SK-N-SH (cell line): ENCODE measurements around the gene ERLEC1. TPM values are rescaled to one million over a fixed set of nuclear protein-coding genes. Genes with fewer than 3 reads are reported as not detected.

ENCODE experiments used
- CTCF ChIA-PET: fragments of 300-600, 350-600 bp; formaldehyde crosslinking; extraction: SDS; loops from one replicate; lab custom pipeline; 2021; lab: Yijun Ruan, JAX
- POLR2A ChIA-PET: fragments of 350-600 bp; sonication (Branson Sonifier 250); formaldehyde crosslinking; extraction: SDS; loops from one replicate; lab custom pipeline; 2020; ENCODE audit warnings: antibody characterized with exemption, inconsistent platforms; lab: Yijun Ruan, JAX
- DNase-seq: peaks from one replicate; pipeline ENCODE4 v3.0.0; 2012
- H2AFZ ChIP-seq: fragments of 200-600 bp; sonication (generic); 2 replicates; pipeline ENCODE4 v1.8.1; 2016; ENCODE audit warnings: antibody characterized with exemption, mild to moderate bottlenecking, low read depth
- H3F3A ChIP-seq: fragments of 200-600 bp; sonication (generic); replicated peaks from 2 replicates; pipeline ENCODE3; 2016; ENCODE audit warnings: antibody characterized with exemption, mild to moderate bottlenecking; ENCODE audit not compliant: insufficient read depth
- H3K27ac ChIP-seq, 2 experiments: fragments of 200-500 bp in 1 of 2; fragments of 200-600 bp in 1 of 2; sonication (Bioruptor generic) in 1 of 2; sonication (generic), shearing (Covaris generic) in 1 of 2; 2 replicates each; pipeline versions ENCODE4 v1.5.1 to v1.6.1; 2014 to 2016; ENCODE audit warnings: low read depth in 2 of 2, inconsistent platforms in 1 of 2, low read length in 1 of 2, mild to moderate bottlenecking in 1 of 2, mixed read lengths in 1 of 2
- H3K27me3 ChIP-seq: fragments of 200-600 bp; sonication (generic), shearing (Covaris generic); 2 replicates; pipeline ENCODE4 v1.6.1; 2016; ENCODE audit warnings: mixed run types; ENCODE audit not compliant: insufficient read depth
- H3K36me3 ChIP-seq, 2 experiments: fragments of 200-500 bp in 1 of 2; fragments of 200-600 bp in 1 of 2; sonication (Bioruptor generic) in 1 of 2; sonication (generic) in 1 of 2; replicated peaks in 1 of 2; 2 replicates each; pipeline versions ENCODE3 to v1.5.1; 2014 to 2016; ENCODE audit warnings: low read length in 1 of 2, mild to moderate bottlenecking in 1 of 2; ENCODE audit not compliant: insufficient read depth in 2 of 2, control insufficient read depth in 1 of 2
- H3K4me1 ChIP-seq, 2 experiments: fragments of 200-500 bp in 1 of 2; fragments of 200-600 bp in 1 of 2; sonication (Bioruptor generic) in 1 of 2; sonication (generic), shearing (Covaris generic) in 1 of 2; 2 replicates each; pipeline versions ENCODE4 v1.5.1 to v1.6.1; 2014 to 2016; ENCODE audit warnings: low read depth in 1 of 2, low read length in 1 of 2, mixed run types in 1 of 2; ENCODE audit not compliant: insufficient read depth in 2 of 2, control insufficient read depth in 1 of 2
- H3K4me2 ChIP-seq: fragments of 200-600 bp; sonication (generic), shearing (Covaris generic); 2 replicates; pipeline ENCODE4 v1.6.1; 2017; ENCODE audit warnings: mixed run types
- H3K4me3 ChIP-seq, 2 experiments: fragments of 200-500 bp in 1 of 2; fragments of 200-600 bp in 1 of 2; sonication (Bioruptor generic) in 1 of 2; sonication (generic), shearing (Covaris generic) in 1 of 2; 2 replicates each; pipeline versions ENCODE4 v1.5.1 to v1.8.1; 2014 to 2016; ENCODE audit warnings: low read depth in 2 of 2, inconsistent platforms in 1 of 2, low read length in 1 of 2, mild to moderate bottlenecking in 1 of 2, mixed read lengths in 1 of 2, moderate library complexity in 1 of 2
- H3K79me2 ChIP-seq: fragments of 200-600 bp; sonication (generic); 2 replicates; pipeline ENCODE4 v1.8.1; 2017; ENCODE audit warnings: mild to moderate bottlenecking; ENCODE audit not compliant: insufficient read depth
- H3K9ac ChIP-seq: fragments of 200-600 bp; sonication (generic); 2 replicates; pipeline ENCODE4 v1.6.1; 2017; ENCODE audit warnings: mixed run types
- H3K9me2 ChIP-seq: fragments of 200-600 bp; sonication (generic); 2 replicates; pipeline ENCODE4 v1.6.1; 2017; ENCODE audit warnings: mixed run types
- H3K9me3 ChIP-seq: fragments of 200-600 bp; sonication (generic); 2 replicates; pipeline ENCODE4 v1.6.1; 2017; ENCODE audit warnings: mixed run types, mild to moderate bottlenecking, moderate library complexity
- H4K20me1 ChIP-seq: fragments of 200-600 bp; sonication (generic); 2 replicates; pipeline ENCODE4 v1.6.1; 2017; ENCODE audit warnings: mild to moderate bottlenecking, mixed run types; ENCODE audit not compliant: insufficient read depth
- CHD2 ChIP-seq: fragments of 150-350 bp; IDR thresholded peaks from 2 replicates; pipeline ENCODE4 v1.6.1; 2018; ENCODE audit warnings: low read length; ENCODE audit not compliant: partially characterized antibody
- CTCF ChIP-seq: fragments of 200-600 bp; sonication (generic); IDR thresholded peaks from 2 replicates; pipeline ENCODE4 v1.6.1; 2017; ENCODE audit warnings: antibody characterized with exemption, mild to moderate bottlenecking, moderate library complexity
- ELF1 ChIP-seq: IDR thresholded peaks from 2 replicates; pipeline ENCODE4 v1.4.0; 2012
- FOSL2 ChIP-seq: IDR thresholded peaks from 2 replicates; pipeline ENCODE4 v1.4.0; 2012; ENCODE audit warnings: low read depth, mild to moderate bottlenecking, moderate library complexity, borderline replicate concordance
- FOXJ3 ChIP-seq: sonication (generic); formaldehyde crosslinking; IDR thresholded peaks from 2 replicates; pipeline ENCODE4 v1.5.1; 2020; ENCODE audit warnings: mild to moderate bottlenecking, missing genetic modification reagents
- FOXM1 ChIP-seq: IDR thresholded peaks from 2 replicates; pipeline ENCODE4 v1.4.0; 2012; ENCODE audit warnings: low read depth, mild to moderate bottlenecking
- GATA2 ChIP-seq: sonication (generic); formaldehyde crosslinking; IDR thresholded peaks from 2 replicates; pipeline ENCODE4 v1.5.0; 2020; ENCODE audit warnings: mild to moderate bottlenecking, missing genetic modification reagents
- JUND ChIP-seq: IDR thresholded peaks from 2 replicates; pipeline ENCODE4 v1.4.0; 2012
- MAX ChIP-seq: IDR thresholded peaks from 2 replicates; pipeline ENCODE4 v1.4.0; 2012; ENCODE audit warnings: low read depth
- MEF2A ChIP-seq: IDR thresholded peaks from 2 replicates; pipeline ENCODE4 v1.4.0; 2012; ENCODE audit warnings: low read depth, borderline replicate concordance
- MXI1 ChIP-seq: IDR thresholded peaks from 2 replicates; pipeline ENCODE4 v1.6.1; 2012; ENCODE audit warnings: mild to moderate bottlenecking, low read depth, low read length, improper control_type of control experiment
- NFIC ChIP-seq: IDR thresholded peaks from 2 replicates; pipeline ENCODE4 v1.4.0; 2012; ENCODE audit warnings: borderline replicate concordance
- NRF1 ChIP-seq: IDR thresholded peaks from 2 replicates; pipeline ENCODE4 v1.6.1; 2012; ENCODE audit warnings: low read depth, mild to moderate bottlenecking, low read length
- POLR2AphosphoS5 ChIP-seq: IDR thresholded peaks from 2 replicates; pipeline ENCODE4 v1.6.1; 2012; ENCODE audit warnings: low read depth, low read length
- RAD21 ChIP-seq: IDR thresholded peaks from 2 replicates; pipeline ENCODE4 v1.6.1; 2012; ENCODE audit warnings: mild to moderate bottlenecking, low read length
- RCOR1 ChIP-seq: fragments of 150-350 bp; IDR thresholded peaks from 2 replicates; pipeline ENCODE4 v1.6.1; 2017; ENCODE audit warnings: antibody characterized with exemption, low read length
- RFX5 ChIP-seq: IDR thresholded peaks from 2 replicates; pipeline ENCODE4 v1.6.1; 2012; ENCODE audit warnings: mild to moderate bottlenecking, improper control_type of control experiment, low read length
- RXRA ChIP-seq: IDR thresholded peaks from 2 replicates; pipeline ENCODE4 v1.4.0; 2012; ENCODE audit warnings: low read depth, mild to moderate bottlenecking, borderline replicate concordance
- SIN3A ChIP-seq: IDR thresholded peaks from 2 replicates; pipeline ENCODE4 v1.6.1; 2012; ENCODE audit warnings: low read depth, mild to moderate bottlenecking, low read length, moderate library complexity, borderline replicate concordance
- TAF1 ChIP-seq: IDR thresholded peaks from 2 replicates; pipeline ENCODE4 v1.6.1; 2012; ENCODE audit warnings: low read depth, mild to moderate bottlenecking, low read length, moderate library complexity, borderline replicate concordance
- TCF12 ChIP-seq: IDR thresholded peaks from 2 replicates; pipeline ENCODE4 v1.4.0; 2012
- USF1 ChIP-seq: IDR thresholded peaks from 2 replicates; pipeline ENCODE4 v1.4.0; 2012; ENCODE audit warnings: low read depth, borderline replicate concordance
- USF2 ChIP-seq: fragments of 150-350 bp; IDR thresholded peaks from 2 replicates; pipeline ENCODE4 v1.6.1; 2017; ENCODE audit warnings: antibody characterized with exemption, low read length, low read depth, borderline replicate concordance
- YY1 ChIP-seq: IDR thresholded peaks from 2 replicates; pipeline ENCODE4 v1.4.0; 2012; ENCODE audit warnings: low read depth, mild to moderate bottlenecking
- WGBS: methylation state at CpG from one replicate; pipeline ENCODE4 v1.1.6; 2017; ENCODE audit warnings: low lambda C conversion rate; 5-methylcytosine and 5-hydroxymethylcytosine counted together
- polyA plus RNA-seq, 3 experiments: library from polyadenylated mRNA; depleted of rRNA; stranded (reverse); fragments of >200 nt; gene quantifications; 2 replicates each; pipeline ENCODE4 v1.2.3, GENCODE V29; 2012

Gene ERLEC1
- polyA plus RNA-seq, 1 of the 3 experiments (the other 2 are of a cell fraction) = 61.7 TPM

- Histone ChIP-seq H3K27me3 (no peaks in the 10 kb centered on the region), H3K27ac (no peak overlapping the region), H3K9me3 (no peaks in the 10 kb centered on the region), H3K79me2 (no peaks in the 10 kb centered on the region), H3K9me2 (no peaks in the 10 kb centered on the region), H2AFZ (no peak overlapping the region), H3K4me2 (no peak overlapping the region), H3K9ac (no peak overlapping the region), H3K4me1 (no peaks in the 10 kb centered on the region), H4K20me1 (no peaks in the 10 kb centered on the region), H3F3A (no peaks in the 10 kb centered on the region), H3K36me3 (peaks cover 77 to 80% of the 10 kb centered on the region in 2 experiments), H3K4me3 (no peak overlapping the region)
- WGBS = 91% methylated on average over 3 of the region's 3 CpGs
- DNase-seq = no peak
- ChIA-PET CTCF (no interaction called here), POLR2A (no interaction called here)
- no peak for TF ChIP-seq CHD2
- TF ChIP-seq TCF12 = no peak
- TF ChIP-seq RAD21 = no peak
- TF ChIP-seq NRF1 = no peak
- TF ChIP-seq MAX = no peak
- TF ChIP-seq MXI1 = no peak
- no peak for TF ChIP-seq GATA2 (CRISPR knock-in tag)
- TF ChIP-seq NFIC = no peak
- no peak for TF ChIP-seq ELF1
- no peak for TF ChIP-seq RCOR1
- no peak for TF ChIP-seq CTCF
- no peak for TF ChIP-seq POLR2AphosphoS5
These were observed 24.8 kb downstream of the ERLEC1 start for GRCh38 chr2:53811601-53812000.

GRCh38 chr2:53813151-53813550, 26.3 kb downstream of the ERLEC1 start:
- H3K36me3 ChIP-seq = peaks cover 79 to 88% of the 10 kb centered on the region in 2 experiments
- no peaks in the 10 kb centered on the region for H4K20me1 ChIP-seq
- CTCF ChIA-PET = interaction anchor here (1.2 kb wide), 1 partner anchor 9 kb away, joined by 6 read pairs; no protein-coding TSS in a partner anchor
- DNase-seq = no peak
- H3K9me3 ChIP-seq = no peaks in the 10 kb centered on the region
- H2AFZ ChIP-seq = no peak overlapping the region
- H3K27ac ChIP-seq = no peak overlapping the region
- no peak for TF ChIP-seq TCF12
- TF ChIP-seq TAF1 = no peak
- TF ChIP-seq RXRA = no peak
- no peak for TF ChIP-seq RAD21
- no peak for TF ChIP-seq USF1
- no peak for TF ChIP-seq YY1
- no peak for TF ChIP-seq RFX5
- TF ChIP-seq RCOR1 = no peak
- no peak for TF ChIP-seq CHD2
- TF ChIP-seq MEF2A = no peak
- no peak for TF ChIP-seq FOXJ3
- TF ChIP-seq POLR2AphosphoS5 = no peak
- no peak for TF ChIP-seq CTCF
- TF ChIP-seq SIN3A = no peak
- TF ChIP-seq JUND = no peak
- TF ChIP-seq USF2 = no peak
- no peak for TF ChIP-seq FOSL2
- no peak for TF ChIP-seq FOXM1
- H3K4me2 ChIP-seq = no peak overlapping the region
- no peaks in the 10 kb centered on the region for H3F3A ChIP-seq
- no peaks in the 10 kb centered on the region for H3K4me1 ChIP-seq
- H3K27me3 ChIP-seq = no peaks in the 10 kb centered on the region
- H3K9me2 ChIP-seq = no peaks in the 10 kb centered on the region
- no peak overlapping the region for H3K9ac ChIP-seq
- no peaks in the 10 kb centered on the region for H3K79me2 ChIP-seq
- POLR2A ChIA-PET = no interaction called here
- H3K4me3 ChIP-seq = no peak overlapping the region
